Measurements from ENCODE around the gene S100A2. TPM values are rescaled to one million over a fixed set of nuclear protein-coding genes. Genes with fewer than 3 reads are reported as not detected.

Gene S100A2
- total RNA-seq, 4 donors from 2014 or later = 14.7 TPM; not detected in 3

- no peak for ATAC-seq
- intact Hi-C loops (cut with DNase I; ENCODE audit: low total_unique reads) = no loop called here
- in situ Hi-C loops (cut with MboI; ENCODE audit: low sequenced_read_pairs in 4 of 4) = loop anchor here in 1 of 4 donors (25.0 kb wide), 1 partner anchor 137 kb away; the partner anchor contains the start of gene INTS3
- Histone ChIP-seq H3K36me3 (no peaks in the 10 kb centered on the region), H3K4me3 (no peak overlapping the region), H3K4me1 (no peaks in the 10 kb centered on the region), H3K9me3 (no peaks in the 10 kb centered on the region), H3K27me3 (no peaks in the 10 kb centered on the region), H3K27ac (no peak overlapping the region)
- no peak for DNase-seq
- no peak for TF ChIP-seq POLR2A (IDR thresholded peaks at IDR 0.05)
- TF ChIP-seq CTCF (IDR thresholded peaks at IDR 0.05 in 4 of 5, conservative IDR thresholded peaks at IDR 0.05 in 1 of 5) = no peak
These were observed 34.2 kb upstream of the S100A2 start for GRCh38 chr1:153599847-153600246.

- DNase-seq = no peak
- ATAC-seq = peak in 1 of 2 donors; percentile 33
- Histone ChIP-seq H3K27me3 (no peaks in the 10 kb centered on the region), H3K4me3 (no peak overlapping the region), H3K27ac (no peak overlapping the region), H3K36me3 (no peaks in the 10 kb centered on the region), H3K9me3 (no peaks in the 10 kb centered on the region), H3K4me1 (no peaks in the 10 kb centered on the region)
- intact Hi-C loops (cut with DNase I; ENCODE audit: low total_unique reads) (no loop called here), in situ Hi-C loops (cut with MboI; ENCODE audit: low sequenced_read_pairs in 4 of 4) (loop anchor here in 1 of 4 donors (25.0 kb wide), 1 partner anchor 139 kb away; the partner anchor contains the start of gene INTS3)
- TF ChIP-seq POLR2A (IDR thresholded peaks at IDR 0.05) = no peak
- no peak for TF ChIP-seq CTCF (IDR thresholded peaks at IDR 0.05 in 4 of 5, conservative IDR thresholded peaks at IDR 0.05 in 1 of 5)
These were observed 32.9 kb upstream of the S100A2 start for GRCh38 chr1:153598309-153599172.

GRCh38 chr1:153597206-153597605 is 31.6 kb upstream of the S100A2 start:
- TF ChIP-seq CTCF (IDR thresholded peaks at IDR 0.05 in 4 of 5, conservative IDR thresholded peaks at IDR 0.05 in 1 of 5) (no peak), POLR2A (IDR thresholded peaks at IDR 0.05) (no peak)
- Histone ChIP-seq H3K9me3 (no peaks in the 10 kb centered on the region), H3K27me3 (no peaks in the 10 kb centered on the region), H3K4me1 (no peaks in the 10 kb centered on the region), H3K36me3 (no peaks in the 10 kb centered on the region), H3K4me3 (no peak overlapping the region), H3K27ac (no peak overlapping the region)
- intact Hi-C loops (cut with DNase I; ENCODE audit: low total_unique reads) = no loop called here
- DNase-seq = no peak
- ATAC-seq = no peak
- in situ Hi-C loops (cut with MboI; ENCODE audit: low sequenced_read_pairs in 4 of 4) = loop anchor here in 1 of 4 donors (25.0 kb wide), 1 partner anchor 140 kb away; the partner anchor contains the start of gene INTS3

- TF ChIP-seq POLR2A (IDR thresholded peaks at IDR 0.05) (no peak), CTCF (IDR thresholded peaks at IDR 0.05 in 4 of 5, conservative IDR thresholded peaks at IDR 0.05 in 1 of 5) (no peak)
- H3K27ac ChIP-seq = no peak overlapping the region
- no peak for DNase-seq
- intact Hi-C loops (cut with DNase I; ENCODE audit: low total_unique reads) = no loop called here
- no peaks in the 10 kb centered on the region for H3K4me1 ChIP-seq
- no peak overlapping the region for H3K4me3 ChIP-seq
- in situ Hi-C loops (cut with MboI; ENCODE audit: low sequenced_read_pairs in 4 of 4) = loop anchor here in 1 of 4 donors (25.0 kb wide), 1 partner anchor 145 kb away; the partner anchor contains the start of gene INTS3
- ATAC-seq = no peak
- no peaks in the 10 kb centered on the region for H3K27me3 ChIP-seq
- H3K36me3 ChIP-seq = no peaks in the 10 kb centered on the region
- H3K9me3 ChIP-seq = no peaks in the 10 kb centered on the region
These were observed 27.1 kb upstream of the S100A2 start for GRCh38 chr1:153592748-153593147.
